HUDEP-2 (cell line): ENCODE results near the gene WWOX.
A peak's percentile ranks its signal among the peaks of the same experiment; 100 is the strongest.

Experiments
- DNase-seq, 76 experiments: peaks; one replicate each; lab custom pipeline; 2025; ENCODE audit not compliant: unreplicated experiment in 76 of 76; lab: John Stamatoyannopoulos, UW

The WWOX gene

DNA sequence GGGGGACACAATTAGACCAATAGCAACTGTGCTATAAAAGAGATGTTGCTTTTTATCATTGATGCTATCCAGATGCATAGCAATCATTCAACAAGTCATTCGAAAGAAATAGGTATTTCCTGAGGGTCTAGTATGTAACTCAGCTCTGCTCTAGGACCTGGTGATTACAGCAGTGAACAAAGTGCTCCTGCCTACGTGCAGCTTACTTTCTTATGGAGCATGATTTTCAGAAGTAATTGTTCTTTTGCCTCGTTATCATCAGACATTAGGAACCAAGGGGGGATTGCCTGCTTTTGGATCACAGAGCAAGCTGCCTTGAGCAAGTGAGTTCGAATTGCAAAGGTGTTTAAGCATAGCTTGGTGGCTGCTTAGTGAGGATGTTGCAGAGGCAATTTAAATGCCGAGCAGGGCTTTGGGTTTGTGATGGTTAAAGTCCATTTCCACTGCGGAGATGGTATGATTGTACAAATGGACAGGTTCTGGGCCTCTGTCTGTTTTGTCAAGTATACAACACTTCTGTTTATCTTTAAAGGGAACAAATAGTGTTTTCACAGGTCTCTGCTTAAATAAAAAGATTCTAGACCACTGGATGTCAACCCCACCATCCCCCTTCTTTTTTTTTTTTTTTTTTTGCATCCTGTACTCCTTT is 41.5 kb downstream of the WWOX start:
- no peak for DNase-seq

DNA sequence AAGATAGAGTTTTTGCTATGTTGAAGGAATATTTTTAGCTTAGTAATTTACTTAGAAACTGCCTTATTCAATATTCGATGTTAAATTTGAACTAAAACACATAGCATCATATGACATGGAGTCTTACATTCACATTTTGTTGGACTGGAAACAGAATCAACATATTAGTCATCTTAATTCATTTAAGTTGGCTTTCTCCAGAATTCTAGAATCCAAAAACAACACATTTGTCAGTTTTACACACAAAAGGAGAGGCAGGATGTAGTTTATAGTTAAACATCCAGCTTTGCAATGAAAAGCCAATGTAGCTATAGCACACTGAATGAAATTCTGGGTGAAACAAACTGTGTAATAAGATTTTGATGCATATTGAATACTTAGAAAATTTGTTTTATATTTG is 43.3 kb downstream of the WWOX start:
- DNase-seq: no peak

GRCh38 chr16:78146807-78147206 is 47.4 kb downstream of the WWOX start:
- no peak for DNase-seq

- no peak for DNase-seq
Observed at GRCh38 chr16:78147911-78148401, 48.5 kb downstream of the WWOX start.

DNA sequence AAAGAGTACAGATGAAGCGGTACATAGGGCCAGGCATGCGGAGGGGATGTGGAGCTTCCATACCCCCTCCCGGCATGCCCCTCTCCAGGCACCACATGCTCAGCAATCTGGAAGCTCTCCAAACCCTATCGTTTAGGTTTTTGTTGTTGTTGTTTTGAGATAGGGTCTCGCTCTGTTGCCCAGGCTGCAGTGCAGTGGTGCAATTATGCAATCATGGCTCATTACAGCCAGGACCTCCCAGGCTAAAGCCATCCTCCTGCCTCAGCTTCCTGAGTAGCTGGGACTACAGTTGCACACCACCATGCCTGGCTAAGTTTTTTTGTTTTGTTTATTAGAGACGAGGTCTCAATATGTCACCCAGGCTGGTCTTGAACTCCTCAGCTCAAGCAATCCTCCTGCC is 50.8 kb downstream of the WWOX start:
- no peak for DNase-seq

GRCh38 chr16:78154729-78155461 is 55.4 kb downstream of the WWOX start:
- no peak for DNase-seq

DNA sequence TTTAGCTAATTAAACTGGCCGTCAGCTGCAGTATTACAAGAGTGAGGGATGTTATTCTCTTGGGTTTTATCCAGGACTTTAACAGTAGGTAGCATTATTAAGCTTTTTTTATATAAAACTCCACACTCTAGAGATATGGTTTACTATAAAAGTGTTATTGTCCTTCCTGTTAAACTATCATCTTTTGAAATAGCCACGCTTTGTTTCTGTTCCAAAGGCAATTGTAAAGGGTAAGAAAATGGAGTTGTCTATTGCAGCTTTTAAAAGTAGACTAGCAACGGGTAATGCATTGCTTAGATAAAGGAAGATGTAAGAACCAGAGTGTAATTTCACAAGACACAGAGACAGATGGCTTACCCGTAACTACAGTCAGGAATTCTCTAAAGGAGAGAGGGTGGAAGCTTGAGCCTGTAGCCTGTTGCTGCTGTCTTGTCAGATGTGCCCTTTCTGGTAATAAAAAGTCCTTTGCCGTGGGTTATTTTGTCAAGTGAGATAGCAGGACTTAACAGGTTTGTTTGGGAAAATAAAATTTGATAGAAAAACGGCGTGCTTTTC is 56.4 kb downstream of the WWOX start:
- no peak for DNase-seq

- no peak for DNase-seq
Observed at GRCh38 chr16:78161023-78161729, 61.7 kb downstream of the WWOX start.

- DNase-seq: no peak
Observed at GRCh38 chr16:78163772-78164670, 64.6 kb downstream of the WWOX start.

DNA sequence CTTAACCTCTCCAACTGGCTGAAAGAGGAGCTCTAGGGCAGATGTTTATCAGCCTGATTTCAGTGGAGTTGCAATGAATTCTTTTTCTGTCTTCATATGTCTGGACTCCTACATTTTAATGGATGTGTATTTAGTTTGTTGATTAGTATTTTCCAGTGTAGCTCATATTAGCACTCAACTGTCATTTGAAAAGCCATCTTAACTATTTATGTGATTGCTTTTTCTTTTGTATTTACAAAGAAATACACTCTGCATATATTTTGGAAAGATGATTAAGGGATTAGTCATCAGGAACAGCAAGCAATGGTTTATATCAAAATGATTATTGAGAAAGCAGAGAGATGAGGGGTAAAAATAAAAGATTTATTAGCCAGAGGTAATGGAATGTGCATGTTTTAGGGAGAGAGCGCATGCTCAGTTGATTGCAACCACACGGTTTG is 71.1 kb downstream of the WWOX start:
- no peak for DNase-seq

- peak in 1 of 76 experiments; percentile 0 for DNase-seq
Observed at GRCh38 chr16:78175287-78175686, 75.8 kb downstream of the WWOX start.

DNA sequence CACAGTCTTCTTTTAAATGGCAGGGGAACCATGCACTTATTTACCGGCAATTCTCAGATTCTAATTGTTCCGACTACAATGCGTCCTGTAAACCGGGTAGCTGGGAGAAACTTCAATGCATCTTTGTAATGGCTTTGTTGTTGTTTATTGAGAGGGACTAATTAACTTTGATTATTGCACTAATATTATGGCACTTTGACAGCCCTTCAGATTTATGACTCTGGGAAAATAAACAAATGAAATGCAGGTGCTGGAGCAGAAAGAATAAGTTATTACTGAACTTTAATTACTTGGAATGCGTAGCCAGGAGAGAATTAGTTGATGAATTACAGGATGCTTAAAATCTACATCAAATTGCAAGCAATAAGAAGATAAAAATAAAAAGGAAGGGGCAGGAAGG is 77.0 kb downstream of the WWOX start:
- no peak for DNase-seq

GRCh38 chr16:78177218-78177617 is 77.8 kb downstream of the WWOX start:
- no peak for DNase-seq

DNA sequence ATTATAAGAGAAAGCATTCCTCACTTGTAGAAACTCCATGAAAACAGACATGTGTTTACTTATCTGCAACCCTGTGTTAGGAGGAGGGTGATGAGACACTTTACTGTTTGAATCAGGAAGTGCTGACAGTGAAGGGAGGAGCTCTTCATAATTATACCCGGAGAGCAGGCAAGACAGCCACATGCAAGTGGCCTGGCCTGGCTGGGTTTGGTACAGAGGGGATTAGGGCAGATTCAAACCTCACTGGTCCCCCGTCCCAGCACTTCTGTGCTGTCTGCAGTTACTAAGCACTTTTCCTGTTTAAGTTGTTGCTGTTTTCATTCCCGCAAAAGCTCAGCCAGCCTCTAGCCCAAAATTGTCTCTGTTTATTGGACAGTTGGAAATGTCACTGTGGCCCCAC is 78.5 kb downstream of the WWOX start:
- DNase-seq: no peak

GRCh38 chr16:78179666-78180065 is 80.2 kb downstream of the WWOX start:
- DNase-seq: no peak

- no peak for DNase-seq
Observed at GRCh38 chr16:78180349-78180748, 80.9 kb downstream of the WWOX start.

DNA sequence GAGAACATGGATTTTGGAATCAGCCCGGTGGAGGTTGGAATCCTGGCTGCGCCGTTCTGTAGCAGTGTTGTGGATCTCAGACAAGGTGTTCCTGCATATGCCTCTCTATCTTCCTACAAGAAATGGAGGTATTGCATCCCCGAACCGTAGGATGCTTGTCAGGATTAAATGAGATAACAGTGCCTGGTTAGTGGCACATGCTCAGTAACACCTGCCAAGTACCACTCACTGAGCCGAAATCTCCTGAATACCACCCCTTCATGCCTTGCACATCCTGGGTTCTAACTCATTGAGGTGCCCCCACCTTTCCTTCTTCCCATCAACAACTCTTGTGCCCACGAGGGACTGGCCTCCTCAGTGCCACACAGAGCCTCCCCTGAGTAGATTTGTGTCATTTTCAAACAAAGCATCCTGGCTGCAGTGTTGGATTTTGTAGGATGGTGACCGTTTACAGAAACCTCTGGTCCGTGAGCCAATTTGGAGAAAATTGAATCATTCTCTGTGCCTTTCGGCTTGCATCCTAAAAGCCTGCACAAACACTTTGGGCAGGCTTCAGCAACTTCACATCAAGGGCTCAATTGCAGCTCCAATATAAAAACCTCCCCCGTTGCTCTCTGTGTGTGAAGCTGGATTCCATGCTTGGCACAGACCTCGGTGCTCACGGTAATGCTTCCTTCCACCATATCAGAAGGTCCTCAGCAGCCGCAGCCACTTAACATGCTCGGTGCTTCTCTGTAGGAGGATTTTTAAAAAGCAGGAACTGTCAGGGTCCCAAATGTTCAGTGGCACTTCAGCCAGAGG is 84.2 kb downstream of the WWOX start:
- DNase-seq: no peak

DNA sequence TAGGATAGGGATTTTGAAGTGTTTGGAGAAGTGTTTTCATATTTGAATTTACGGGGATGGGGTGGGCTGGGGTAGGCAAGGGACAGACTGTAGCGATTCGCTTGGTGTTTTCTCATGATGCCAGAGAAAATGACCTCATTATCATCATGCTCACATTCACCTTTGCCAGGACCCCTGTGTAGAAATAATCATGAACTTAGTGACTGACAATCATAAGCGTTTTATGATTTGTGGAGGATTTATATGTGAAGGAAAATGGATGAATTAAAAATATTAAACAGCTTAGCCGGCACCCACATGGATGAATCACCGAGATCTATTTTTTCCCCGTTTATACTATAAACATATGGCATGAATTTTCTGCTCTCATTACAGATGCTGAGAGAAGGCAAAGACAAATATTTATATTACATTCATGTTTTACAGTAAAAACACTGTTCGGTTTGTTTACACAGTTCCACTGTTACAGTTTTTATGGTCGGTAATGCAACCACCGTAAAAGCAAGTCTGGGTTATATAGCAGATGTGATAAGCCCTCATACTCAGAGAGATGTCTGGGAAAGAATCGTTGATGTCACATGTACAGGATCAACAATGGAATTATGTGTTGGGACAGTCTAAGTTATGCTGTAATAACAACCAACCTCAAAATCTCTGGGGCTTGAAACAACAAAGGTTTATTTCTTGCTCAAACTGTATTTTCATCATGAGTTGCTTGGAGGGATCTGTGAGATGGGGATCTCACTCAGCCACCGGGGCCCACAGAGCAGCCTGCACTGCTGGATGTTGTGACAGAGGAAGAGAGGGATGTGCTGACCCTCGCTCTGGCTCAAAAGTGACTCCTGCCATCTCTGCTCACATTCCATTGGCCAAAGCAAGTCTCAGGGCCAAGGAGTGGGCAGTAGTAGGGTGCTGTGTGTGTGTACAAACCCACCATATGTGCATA is 85.1 kb downstream of the WWOX start:
- no peak for DNase-seq
